H1 (cell line): ENCODE measurements around the gene KCTD10. TPM values are rescaled to one million over a fixed set of nuclear protein-coding genes. Genes with fewer than 3 reads are reported as not detected.

Source experiments
- CHD2 ChIP-seq: IDR thresholded peaks from 2 replicates; pipeline ENCODE4 v1.6.1; 2012; ENCODE audit warnings: low read length, improper control_type of control experiment
- CHD7 ChIP-seq: fragments of 300-600 bp; sonication (generic); IDR thresholded peaks from 2 replicates; pipeline ENCODE4 v1.7.1; 2012; ENCODE audit warnings: low read length, moderate library complexity, mild to moderate bottlenecking, inconsistent platforms; ENCODE audit not compliant: insufficient replicate concordance
- EP300 ChIP-seq, 2 experiments: IDR thresholded peaks; 1 replicate in 1 of 2; 2 replicates in 1 of 2; pipeline ENCODE4 v1.6.1; 2011 to 2012; ENCODE audit warnings: low read depth in 2 of 2, low read length in 2 of 2, mild to moderate bottlenecking in 2 of 2, borderline replicate concordance in 1 of 2, inconsistent platforms in 1 of 2, moderate library complexity in 1 of 2
- KDM5A ChIP-seq: fragments of 200-600 bp; IDR thresholded peaks from 2 replicates; pipeline ENCODE4 v1.7.1; 2012; ENCODE audit warnings: mild to moderate bottlenecking, low read length, inconsistent platforms, mixed read lengths
- RFX5 ChIP-seq: IDR thresholded peaks from 2 replicates; pipeline ENCODE4 v1.6.1; 2011; ENCODE audit warnings: low read depth, low read length, improper control_type of control experiment, borderline replicate concordance
- TAF7 ChIP-seq: optimal IDR thresholded peaks from 2 replicates; pipeline ENCODE3; 2011; ENCODE audit warnings: low read depth, mild to moderate bottlenecking, inconsistent platforms, low read length, moderate library complexity, borderline replicate concordance
- polyA plus RNA-seq, 7 experiments: library from polyadenylated mRNA; depleted of rRNA in 3 of 7; stranded (reverse) in 5 of 7; unstranded in 2 of 7; fragments of >200 nt in 5 of 7; fragments of 200-250 nt in 2 of 7; gene quantifications; 1 replicate in 5 of 7; 2 replicates in 1 of 7; 4 replicates in 1 of 7; pipeline versions ENCODE4 v1.2.1 to v1.2.3, GENCODE V29; 2011 to 2013; ENCODE audit warnings: missing spikeins in 2 of 7, mixed read lengths in 2 of 7
- total RNA-seq: library from RNA; stranded (reverse); fragmentation: NEBNext Ultra II Directional; extraction: Animal tissue kit (Norgen Biotek cat#: 25700); gene quantifications from 2 replicates; pipeline ENCODE4 v1.2.1, GENCODE V29; 2021

The KCTD10 gene
- total and polyA plus RNA-seq, 2 of the 8 experiments (the other 6 are each of a cell fraction or from before 2014, with no cell fraction given): 45.3 to 52.4 TPM

DNA sequence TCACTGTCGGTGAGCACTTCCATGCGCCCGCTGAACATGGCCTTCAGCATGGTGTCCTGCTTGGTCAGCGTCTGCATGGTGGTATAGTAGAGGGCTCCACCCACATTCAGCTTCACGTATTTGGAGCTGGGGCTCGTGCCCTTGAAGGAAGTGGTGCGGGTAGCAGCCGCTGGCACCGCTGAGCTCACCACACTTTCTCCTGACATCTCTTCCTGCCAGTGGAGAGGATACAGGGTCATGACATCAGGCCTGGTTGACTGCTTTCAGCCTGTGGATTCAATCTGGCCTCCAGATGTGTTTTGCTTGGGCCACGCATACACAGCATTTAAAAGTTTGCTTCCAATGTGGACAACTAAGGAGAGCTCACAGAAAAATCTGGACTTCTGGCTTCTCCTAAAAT lies 7.6 kb downstream of the KCTD10 start (continued):
- TF ChIP-seq CHD2 (no peak), KDM5A (no peak), CHD7 (no peak), EP300 (IDR thresholded peaks at IDR 0.05; ENCODE audit: borderline replicate concordance in 1 of 2, low read depth in 2 of 2, low read length in 2 of 2) (no peak), TAF7 (no peak), RFX5 (no peak)
